ENCODE data around the gene FILIP1. TPM values are rescaled to one million over a fixed set of nuclear protein-coding genes. Genes with fewer than 3 reads are reported as not detected.

Gene FILIP1
- polyA plus RNA-seq, 1 of the 3 experiments (the other 2 are of a cell fraction) = 0.03 TPM

DNA sequence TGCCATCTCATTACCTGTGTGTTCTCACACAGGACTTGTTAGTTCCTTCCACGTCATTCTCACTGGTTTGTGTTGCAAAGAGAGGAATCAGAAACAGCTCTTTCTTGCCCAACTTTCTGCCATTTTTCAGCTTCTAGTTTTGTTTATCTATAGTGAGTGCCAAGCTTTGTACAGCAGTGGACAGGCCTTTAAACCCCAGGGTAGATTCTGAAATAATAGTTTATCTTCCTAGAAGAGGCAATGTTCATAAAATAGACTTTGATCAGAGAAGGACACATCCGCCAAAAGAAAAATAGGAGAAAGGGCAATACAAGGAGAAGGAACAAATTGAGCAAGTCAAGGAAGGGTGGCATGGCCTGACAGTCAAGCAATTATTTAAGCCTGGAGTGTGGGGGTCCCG is 191.3 kb downstream of the FILIP1 start:
- Histone ChIP-seq H2AFZ (ENCODE audit: low read depth) (no peak overlapping the region), H3F3A (replicated peaks; ENCODE audit: insufficient read depth) (no peaks in the 10 kb centered on the region), H4K20me1 (ENCODE audit: insufficient read depth) (no peaks in the 10 kb centered on the region), H3K27ac (ENCODE audit: low read depth in 2 of 2, low read length in 1 of 2) (no peak overlapping the region), H3K27me3 (ENCODE audit: insufficient read depth) (no peaks in the 10 kb centered on the region), H3K4me2 (no peak overlapping the region), H3K4me3 (ENCODE audit: low read depth in 2 of 2, low read length in 1 of 2) (no peak overlapping the region), H3K4me1 (ENCODE audit: control insufficient read depth in 1 of 2, insufficient read depth in 2 of 2, low read depth in 1 of 2, low read length in 1 of 2) (peaks cover 0 to 2% of the 10 kb centered on the region in 2 experiments; a peak in 2 of 4 replicates), H3K9me3 (no peaks in the 10 kb centered on the region), H3K36me3 (replicated peaks in 1 of 2; ENCODE audit: control insufficient read depth in 1 of 2, insufficient read depth in 2 of 2, low read length in 1 of 2) (no peaks in the 10 kb centered on the region), H3K79me2 (ENCODE audit: insufficient read depth) (no peaks in the 10 kb centered on the region), H3K9ac (no peak overlapping the region), H3K9me2 (no peaks in the 10 kb centered on the region)
- TF ChIP-seq FOXM1 (IDR thresholded peaks at IDR 0.05; ENCODE audit: low read depth) = no peak
- TF ChIP-seq, protein P1, sequence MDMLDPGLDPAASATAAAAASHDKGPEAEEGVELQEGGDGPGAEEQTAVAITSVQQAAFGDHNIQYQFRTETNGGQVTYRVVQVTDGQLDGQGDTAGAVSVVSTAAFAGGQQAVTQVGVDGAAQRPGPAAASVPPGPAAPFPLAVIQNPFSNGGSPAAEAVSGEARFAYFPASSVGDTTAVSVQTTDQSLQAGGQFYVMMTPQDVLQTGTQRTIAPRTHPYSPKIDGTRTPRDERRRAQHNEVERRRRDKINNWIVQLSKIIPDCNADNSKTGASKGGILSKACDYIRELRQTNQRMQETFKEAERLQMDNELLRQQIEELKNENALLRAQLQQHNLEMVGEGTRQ (IDR thresholded peaks at IDR 0.05; ENCODE audit: borderline replicate concordance, low read depth, low read length) = no peak
- no peak for TF ChIP-seq RXRA (IDR thresholded peaks at IDR 0.05; ENCODE audit: borderline replicate concordance, low read depth)
- no peak for TF ChIP-seq USF1 (IDR thresholded peaks at IDR 0.05; ENCODE audit: borderline replicate concordance, low read depth)
- no peak for TF ChIP-seq EP300 (IDR thresholded peaks at IDR 0.05; ENCODE audit: borderline replicate concordance in 1 of 2, low read depth in 1 of 2, low read length in 1 of 2)
- no peak for TF ChIP-seq RFX5 (IDR thresholded peaks at IDR 0.05; ENCODE audit: low read length)
- TF ChIP-seq, protein P2, sequence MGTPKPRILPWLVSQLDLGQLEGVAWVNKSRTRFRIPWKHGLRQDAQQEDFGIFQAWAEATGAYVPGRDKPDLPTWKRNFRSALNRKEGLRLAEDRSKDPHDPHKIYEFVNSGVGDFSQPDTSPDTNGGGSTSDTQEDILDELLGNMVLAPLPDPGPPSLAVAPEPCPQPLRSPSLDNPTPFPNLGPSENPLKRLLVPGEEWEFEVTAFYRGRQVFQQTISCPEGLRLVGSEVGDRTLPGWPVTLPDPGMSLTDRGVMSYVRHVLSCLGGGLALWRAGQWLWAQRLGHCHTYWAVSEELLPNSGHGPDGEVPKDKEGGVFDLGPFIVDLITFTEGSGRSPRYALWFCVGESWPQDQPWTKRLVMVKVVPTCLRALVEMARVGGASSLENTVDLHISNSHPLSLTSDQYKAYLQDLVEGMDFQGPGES (IDR thresholded peaks at IDR 0.05; ENCODE audit: low read depth, low read length) = no peak
- TF ChIP-seq RAD21 (IDR thresholded peaks at IDR 0.05; ENCODE audit: low read length) = no peak
- TF ChIP-seq POLR2AphosphoS5 (IDR thresholded peaks at IDR 0.05; ENCODE audit: low read depth, low read length) = no peak
- TF ChIP-seq, protein P3, sequence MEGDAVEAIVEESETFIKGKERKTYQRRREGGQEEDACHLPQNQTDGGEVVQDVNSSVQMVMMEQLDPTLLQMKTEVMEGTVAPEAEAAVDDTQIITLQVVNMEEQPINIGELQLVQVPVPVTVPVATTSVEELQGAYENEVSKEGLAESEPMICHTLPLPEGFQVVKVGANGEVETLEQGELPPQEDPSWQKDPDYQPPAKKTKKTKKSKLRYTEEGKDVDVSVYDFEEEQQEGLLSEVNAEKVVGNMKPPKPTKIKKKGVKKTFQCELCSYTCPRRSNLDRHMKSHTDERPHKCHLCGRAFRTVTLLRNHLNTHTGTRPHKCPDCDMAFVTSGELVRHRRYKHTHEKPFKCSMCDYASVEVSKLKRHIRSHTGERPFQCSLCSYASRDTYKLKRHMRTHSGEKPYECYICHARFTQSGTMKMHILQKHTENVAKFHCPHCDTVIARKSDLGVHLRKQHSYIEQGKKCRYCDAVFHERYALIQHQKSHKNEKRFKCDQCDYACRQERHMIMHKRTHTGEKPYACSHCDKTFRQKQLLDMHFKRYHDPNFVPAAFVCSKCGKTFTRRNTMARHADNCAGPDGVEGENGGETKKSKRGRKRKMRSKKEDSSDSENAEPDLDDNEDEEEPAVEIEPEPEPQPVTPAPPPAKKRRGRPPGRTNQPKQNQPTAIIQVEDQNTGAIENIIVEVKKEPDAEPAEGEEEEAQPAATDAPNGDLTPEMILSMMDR (IDR thresholded peaks at IDR 0.05) = no peak
- TF ChIP-seq MEF2A (IDR thresholded peaks at IDR 0.05; ENCODE audit: borderline replicate concordance, low read depth) = no peak
- TF ChIP-seq, protein P4, sequence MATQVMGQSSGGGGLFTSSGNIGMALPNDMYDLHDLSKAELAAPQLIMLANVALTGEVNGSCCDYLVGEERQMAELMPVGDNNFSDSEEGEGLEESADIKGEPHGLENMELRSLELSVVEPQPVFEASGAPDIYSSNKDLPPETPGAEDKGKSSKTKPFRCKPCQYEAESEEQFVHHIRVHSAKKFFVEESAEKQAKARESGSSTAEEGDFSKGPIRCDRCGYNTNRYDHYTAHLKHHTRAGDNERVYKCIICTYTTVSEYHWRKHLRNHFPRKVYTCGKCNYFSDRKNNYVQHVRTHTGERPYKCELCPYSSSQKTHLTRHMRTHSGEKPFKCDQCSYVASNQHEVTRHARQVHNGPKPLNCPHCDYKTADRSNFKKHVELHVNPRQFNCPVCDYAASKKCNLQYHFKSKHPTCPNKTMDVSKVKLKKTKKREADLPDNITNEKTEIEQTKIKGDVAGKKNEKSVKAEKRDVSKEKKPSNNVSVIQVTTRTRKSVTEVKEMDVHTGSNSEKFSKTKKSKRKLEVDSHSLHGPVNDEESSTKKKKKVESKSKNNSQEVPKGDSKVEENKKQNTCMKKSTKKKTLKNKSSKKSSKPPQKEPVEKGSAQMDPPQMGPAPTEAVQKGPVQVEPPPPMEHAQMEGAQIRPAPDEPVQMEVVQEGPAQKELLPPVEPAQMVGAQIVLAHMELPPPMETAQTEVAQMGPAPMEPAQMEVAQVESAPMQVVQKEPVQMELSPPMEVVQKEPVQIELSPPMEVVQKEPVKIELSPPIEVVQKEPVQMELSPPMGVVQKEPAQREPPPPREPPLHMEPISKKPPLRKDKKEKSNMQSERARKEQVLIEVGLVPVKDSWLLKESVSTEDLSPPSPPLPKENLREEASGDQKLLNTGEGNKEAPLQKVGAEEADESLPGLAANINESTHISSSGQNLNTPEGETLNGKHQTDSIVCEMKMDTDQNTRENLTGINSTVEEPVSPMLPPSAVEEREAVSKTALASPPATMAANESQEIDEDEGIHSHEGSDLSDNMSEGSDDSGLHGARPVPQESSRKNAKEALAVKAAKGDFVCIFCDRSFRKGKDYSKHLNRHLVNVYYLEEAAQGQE (IDR thresholded peaks at IDR 0.05; ENCODE audit: low read depth, low read length) = no peak
- TF ChIP-seq MXI1 (IDR thresholded peaks at IDR 0.05; ENCODE audit: low read depth, low read length) = no peak
- no peak for TF ChIP-seq YY1 (IDR thresholded peaks at IDR 0.05; ENCODE audit: low read depth)
- CTCF ChIA-PET = interaction anchor here (0.7 to 2.8 kb wide), 2 partner anchors 92 to 222 kb away, joined by 3 to 9 read pairs; no protein-coding TSS in a partner anchor
- POLR2A ChIA-PET = no interaction called here
- no peak for DNase-seq
- 76% methylated on average over 3 of the region's 3 CpGs for WGBS (ENCODE audit: low lambda C conversion rate)
